IPS-NIHi7 (cell line): ENCODE data around the gene ATPAF2.
A peak's percentile ranks its signal among the peaks of the same experiment; 100 is the strongest.

Experiments used
- DNase-seq: peaks from one replicate; pipeline ENCODE4 v3.0.0; 2012; ENCODE audit warnings: mixed read lengths; ENCODE audit errors: extremely low spot score

Gene ATPAF2

GRCh38 chr17:18039535-18040260 is 730 bp upstream of the ATPAF2 start:
- DNase-seq, result peak; percentile 56

- DNase-seq, result no peak
These were observed 668 bp downstream of the ATPAF2 start for GRCh38 chr17:18038149-18038850.

- no peak for DNase-seq
These were observed 1.5 kb downstream of the ATPAF2 start for GRCh38 chr17:18037486-18037885.

- DNase-seq, result no peak
These were observed 3.3 kb downstream of the ATPAF2 start for GRCh38 chr17:18035704-18036103.

- DNase-seq, result peak; percentile 73
These were observed 5.4 kb downstream of the ATPAF2 start for GRCh38 chr17:18033442-18034099.

- no peak for DNase-seq
These were observed 7.0 kb downstream of the ATPAF2 start for GRCh38 chr17:18031955-18032354.

GRCh38 chr17:18028952-18029540 is 9.9 kb downstream of the ATPAF2 start:
- DNase-seq, result no peak

- peak; percentile 4 for DNase-seq
These were observed 10.6 kb downstream of the ATPAF2 start for GRCh38 chr17:18028114-18028951.

- DNase-seq, result no peak
These were observed 11.7 kb downstream of the ATPAF2 start for GRCh38 chr17:18027280-18027679.

- DNase-seq, result no peak
These were observed 12.8 kb downstream of the ATPAF2 start for GRCh38 chr17:18025945-18026776.

GRCh38 chr17:18025241-18025944 is 13.6 kb downstream of the ATPAF2 start:
- no peak for DNase-seq

GRCh38 chr17:18021372-18021771 is 17.6 kb downstream of the ATPAF2 start:
- DNase-seq, result no peak

GRCh38 chr17:18020971-18021370 is 18.0 kb downstream of the ATPAF2 start:
- no peak for DNase-seq

- no peak for DNase-seq
These were observed 19.2 kb downstream of the ATPAF2 start for GRCh38 chr17:18019838-18020154.

- no peak for DNase-seq
These were observed 20.5 kb downstream of the ATPAF2 start for GRCh38 chr17:18018411-18018921.

- no peak for DNase-seq
These were observed 21.0 kb downstream of the ATPAF2 start for GRCh38 chr17:18017958-18018357.

GRCh38 chr17:18016426-18016825 is 22.5 kb downstream of the ATPAF2 start:
- no peak for DNase-seq

- no peak for DNase-seq
These were observed 23.4 kb downstream of the ATPAF2 start for GRCh38 chr17:18015593-18015992.

- no peak for DNase-seq
These were observed 25.0 kb downstream of the ATPAF2 start for GRCh38 chr17:18014006-18014405.

GRCh38 chr17:18011286-18011685 is 27.7 kb downstream of the ATPAF2 start:
- no peak for DNase-seq
